ENCODE results near the gene NAA15. TPM values are rescaled to one million over a fixed set of nuclear protein-coding genes. Genes with fewer than 3 reads are reported as not detected.
"Not testable (repeated sequence)": the region's sequence is repeated elsewhere in the genome, so short reads cannot be mapped to it uniquely, and the experiment has no call there.

Gene NAA15
- total and polyA plus RNA-seq, 9 donors: 16.0 to 31.0 (median 26.8) TPM

DNA sequence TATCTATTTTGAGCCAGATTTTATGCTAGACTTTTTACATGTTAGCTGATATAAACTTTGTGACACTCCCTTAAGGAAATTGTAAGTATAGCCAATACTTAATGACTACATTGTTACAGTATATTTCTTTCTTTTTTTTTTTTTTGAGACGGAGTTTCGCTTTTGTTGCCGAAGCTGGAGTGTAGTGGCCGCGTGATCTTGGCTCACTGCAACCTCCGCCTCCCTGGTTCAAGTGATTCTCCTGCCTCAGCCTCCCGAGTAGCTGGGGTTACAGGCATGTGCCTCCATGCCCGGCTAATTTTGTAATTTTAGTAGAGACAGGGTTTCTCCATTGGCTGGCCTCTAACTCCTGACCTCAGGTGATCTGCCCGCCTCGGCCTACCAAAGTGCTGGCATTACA is 12.1 kb downstream of the NAA15 start:
- H3K36me3 ChIP-seq (ENCODE audit: control insufficient read depth, insufficient read depth, low read length); DNase-seq; H3K4me1 ChIP-seq (ENCODE audit: control insufficient read depth, insufficient read depth, low read length); H3K27me3 ChIP-seq (ENCODE audit: control insufficient read depth, insufficient read depth, low read length); H3K27ac ChIP-seq (ENCODE audit: low read length); H3K4me3 ChIP-seq (ENCODE audit: low read length); H3K9me3 ChIP-seq (replicated peaks; ENCODE audit: control insufficient read depth, low read depth, low read length): not testable (repeated sequence)
- 100% methylated on average over 2 of the region's 10 CpGs for WGBS (ENCODE audit: insufficient coverage)

DNA sequence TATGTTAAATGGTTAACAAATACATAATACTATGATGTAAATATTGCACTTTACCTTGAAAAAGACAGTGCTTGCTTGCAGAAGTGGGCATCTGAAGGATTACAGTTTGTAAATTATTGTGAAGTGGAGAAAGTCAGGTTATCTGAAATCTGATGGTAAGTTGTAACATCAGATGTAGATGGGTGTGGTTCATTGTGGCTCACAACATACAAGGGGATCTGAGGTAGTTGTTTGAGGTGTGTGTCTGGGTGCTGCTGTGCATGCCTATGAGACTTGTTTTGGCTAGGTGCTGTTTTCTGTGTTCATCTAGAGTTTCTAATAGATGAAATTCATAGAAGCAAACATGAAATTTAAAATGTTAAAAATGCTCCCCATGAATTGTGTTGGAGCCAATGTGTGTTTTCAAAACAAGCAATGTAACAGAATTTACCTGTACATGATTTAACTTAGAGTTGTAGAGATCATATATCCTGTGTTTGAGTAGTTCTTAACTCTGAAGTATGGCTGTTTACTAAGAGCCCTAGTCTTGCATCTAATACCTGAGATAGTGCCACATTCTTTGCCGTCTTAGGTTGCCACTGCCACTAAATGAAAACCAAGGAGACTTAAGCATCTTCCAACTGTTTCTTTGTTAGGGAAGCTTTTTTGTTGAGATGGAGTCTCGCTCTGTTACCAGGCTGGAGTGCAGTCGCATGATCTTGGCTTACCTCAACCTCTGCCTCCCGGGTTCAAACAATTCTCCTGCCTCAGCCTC is 12.9 kb downstream of the NAA15 start:
- Histone ChIP-seq H3K27me3 (ENCODE audit: control insufficient read depth, insufficient read depth, low read length) (no peaks in the 10 kb centered on the region), H3K36me3 (ENCODE audit: control insufficient read depth, insufficient read depth, low read length) (no peaks in the 10 kb centered on the region), H3K27ac (ENCODE audit: low read length) (no peak overlapping the region), H3K4me1 (ENCODE audit: control insufficient read depth, insufficient read depth, low read length) (no peaks in the 10 kb centered on the region), H3K9me3 (replicated peaks; ENCODE audit: control insufficient read depth, low read depth, low read length) (no peaks in the 10 kb centered on the region), H3K4me3 (ENCODE audit: low read length) (no peak overlapping the region)
- DNase-seq: no peak
- WGBS (ENCODE audit: insufficient coverage): 90% methylated on average over 3 of the region's 4 CpGs

DNA sequence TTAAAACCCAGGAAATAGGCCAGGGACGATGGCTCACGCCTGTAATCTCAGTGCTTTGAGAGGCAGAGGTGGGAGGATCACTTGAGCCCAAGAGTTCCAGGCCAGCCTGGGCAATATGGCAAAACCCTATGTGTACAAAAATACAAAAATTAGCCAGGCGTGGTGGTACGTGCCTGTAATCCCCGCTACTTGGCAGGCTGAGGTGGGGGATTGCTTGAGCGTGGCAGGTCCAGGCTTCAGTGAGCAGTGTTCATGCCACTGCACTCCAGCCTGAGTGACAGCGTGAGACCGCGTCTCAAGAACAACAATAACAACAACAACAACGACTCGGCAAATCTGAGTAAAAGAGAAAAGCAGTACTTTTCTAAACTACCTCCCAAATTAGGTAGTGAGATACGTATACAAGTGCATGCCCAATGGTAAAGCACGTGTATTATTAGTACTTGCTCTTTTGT is 13.9 kb downstream of the NAA15 start:
- Histone ChIP-seq H3K36me3 (ENCODE audit: control insufficient read depth, insufficient read depth, low read length) (no peaks in the 10 kb centered on the region), H3K27me3 (ENCODE audit: control insufficient read depth, insufficient read depth, low read length) (no peaks in the 10 kb centered on the region), H3K4me3 (ENCODE audit: low read length) (no peak overlapping the region), H3K9me3 (replicated peaks; ENCODE audit: control insufficient read depth, low read depth, low read length) (no peaks in the 10 kb centered on the region), H3K27ac (ENCODE audit: low read length) (no peak overlapping the region), H3K4me1 (ENCODE audit: control insufficient read depth, insufficient read depth, low read length) (no peaks in the 10 kb centered on the region)
- 78% methylated on average over 5 of the region's 13 CpGs for WGBS (ENCODE audit: insufficient coverage)
- no peak for DNase-seq

DNA sequence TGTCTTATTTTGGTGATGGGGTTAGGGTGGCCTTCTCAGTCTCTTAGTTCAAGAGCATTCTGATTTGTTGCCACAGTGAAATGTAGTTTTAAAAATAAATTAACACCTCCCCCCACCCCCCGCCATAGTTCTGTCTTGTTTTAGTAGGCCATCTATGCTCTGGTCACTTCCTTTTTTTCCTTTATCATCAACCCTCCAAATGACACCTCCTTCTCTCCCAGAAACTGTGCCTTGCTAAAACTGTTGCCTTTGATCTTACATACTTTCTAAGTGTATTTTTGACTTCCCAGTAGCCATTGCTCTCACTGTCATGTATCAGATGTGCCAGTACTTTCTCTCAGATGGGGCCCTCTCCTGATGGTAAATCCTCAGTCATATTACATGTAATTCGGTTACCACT is 15.4 kb downstream of the NAA15 start:
- Histone ChIP-seq H3K4me1 (ENCODE audit: control insufficient read depth, insufficient read depth, low read length) (no peaks in the 10 kb centered on the region), H3K4me3 (ENCODE audit: low read length) (no peak overlapping the region), H3K9me3 (replicated peaks; ENCODE audit: control insufficient read depth, low read depth, low read length) (no peaks in the 10 kb centered on the region), H3K27me3 (ENCODE audit: control insufficient read depth, insufficient read depth, low read length) (no peaks in the 10 kb centered on the region), H3K36me3 (ENCODE audit: control insufficient read depth, insufficient read depth, low read length) (no peaks in the 10 kb centered on the region), H3K27ac (ENCODE audit: low read length) (no peak overlapping the region)
- no peak for DNase-seq
- WGBS (ENCODE audit: insufficient coverage): 100% methylated on average over 1 of the region's 2 CpGs

DNA sequence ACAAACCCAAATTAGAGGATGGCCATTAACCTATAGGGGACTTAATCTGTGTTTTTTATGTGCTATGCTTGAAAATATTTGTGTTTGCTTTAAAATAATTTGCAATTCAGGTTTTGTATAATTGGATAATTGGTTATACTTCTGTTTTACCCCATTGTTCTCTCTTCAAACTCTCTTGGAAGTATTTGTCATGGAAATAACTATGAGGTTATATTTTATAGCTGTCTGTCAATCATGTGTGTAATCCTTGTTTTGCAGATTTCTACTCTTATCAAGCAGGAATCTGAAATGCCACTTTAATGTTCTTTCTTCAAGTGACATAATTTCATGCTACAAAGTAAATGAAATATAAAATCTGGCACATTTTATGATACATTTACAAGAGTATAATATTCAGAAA is 16.3 kb downstream of the NAA15 start:
- DNase-seq: no peak
- no peak overlapping the region for H3K27ac ChIP-seq (ENCODE audit: low read length)
- no peaks in the 10 kb centered on the region for H3K36me3 ChIP-seq (ENCODE audit: control insufficient read depth, insufficient read depth, low read length)
- no peaks in the 10 kb centered on the region for H3K27me3 ChIP-seq (ENCODE audit: control insufficient read depth, insufficient read depth, low read length)
- H3K4me1 ChIP-seq (ENCODE audit: control insufficient read depth, insufficient read depth, low read length): no peaks in the 10 kb centered on the region
- H3K4me3 ChIP-seq (ENCODE audit: low read length): no peak overlapping the region
- H3K9me3 ChIP-seq (replicated peaks; ENCODE audit: control insufficient read depth, low read depth, low read length): no peaks in the 10 kb centered on the region

DNA sequence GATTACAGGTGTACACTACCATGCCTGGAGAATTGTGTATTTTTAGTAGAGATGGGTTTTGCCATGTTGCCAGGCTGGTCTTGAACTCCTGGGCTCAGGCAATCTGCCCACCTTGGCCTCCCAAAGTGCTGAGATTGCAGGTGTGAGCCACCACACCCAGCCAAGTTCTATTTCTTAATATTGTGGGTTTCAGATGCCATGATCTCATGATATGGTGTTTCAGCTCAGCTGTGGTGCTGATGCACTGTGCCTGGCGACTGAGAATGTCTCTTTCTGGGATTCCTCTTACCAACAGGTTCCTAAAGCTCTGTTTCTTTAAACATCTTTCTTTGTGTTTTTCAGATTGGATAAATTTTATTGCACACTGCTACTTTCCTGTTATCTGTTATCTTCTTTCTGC is 18.3 kb downstream of the NAA15 start:
- no peak for DNase-seq
- H3K27me3 ChIP-seq (ENCODE audit: control insufficient read depth, insufficient read depth, low read length): no peaks in the 10 kb centered on the region
- WGBS (ENCODE audit: insufficient coverage): no CpG with 5 or more reads among the region's 1 CpG
- no peaks in the 10 kb centered on the region for H3K9me3 ChIP-seq (replicated peaks; ENCODE audit: control insufficient read depth, low read depth, low read length)
- H3K4me3 ChIP-seq (ENCODE audit: low read length): no peak overlapping the region
- no peaks in the 10 kb centered on the region for H3K4me1 ChIP-seq (ENCODE audit: control insufficient read depth, insufficient read depth, low read length)
- no peak overlapping the region for H3K27ac ChIP-seq (ENCODE audit: low read length)
- no peaks in the 10 kb centered on the region for H3K36me3 ChIP-seq (ENCODE audit: control insufficient read depth, insufficient read depth, low read length)

DNA sequence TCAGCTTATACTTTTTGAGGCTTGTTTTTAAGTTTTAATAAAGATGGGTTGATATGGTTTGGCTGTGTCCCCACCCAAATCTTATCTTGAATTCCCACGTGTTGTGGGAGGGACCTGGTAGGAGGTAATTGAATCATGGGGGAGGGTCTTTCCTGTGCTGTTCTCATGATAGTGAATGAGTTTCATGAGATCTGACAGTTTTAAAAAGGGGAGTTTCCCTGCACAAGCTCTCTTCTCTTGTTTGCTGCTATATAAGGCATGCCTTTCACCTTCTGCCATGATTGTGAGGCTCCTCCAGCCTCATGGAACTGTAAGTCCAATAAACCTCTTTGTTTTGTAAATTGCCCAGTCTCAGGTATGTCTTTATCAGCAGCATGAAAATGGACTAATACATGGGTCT is 20.8 kb downstream of the NAA15 start:
- not testable (repeated sequence) for H3K27ac ChIP-seq (ENCODE audit: low read length); H3K27me3 ChIP-seq (ENCODE audit: control insufficient read depth, insufficient read depth, low read length); H3K36me3 ChIP-seq (ENCODE audit: control insufficient read depth, insufficient read depth, low read length); DNase-seq; H3K4me1 ChIP-seq (ENCODE audit: control insufficient read depth, insufficient read depth, low read length); H3K9me3 ChIP-seq (replicated peaks; ENCODE audit: control insufficient read depth, low read depth, low read length); H3K4me3 ChIP-seq (ENCODE audit: low read length)
- no CpG with 5 or more reads among the region's 1 CpG for WGBS (ENCODE audit: insufficient coverage)

DNA sequence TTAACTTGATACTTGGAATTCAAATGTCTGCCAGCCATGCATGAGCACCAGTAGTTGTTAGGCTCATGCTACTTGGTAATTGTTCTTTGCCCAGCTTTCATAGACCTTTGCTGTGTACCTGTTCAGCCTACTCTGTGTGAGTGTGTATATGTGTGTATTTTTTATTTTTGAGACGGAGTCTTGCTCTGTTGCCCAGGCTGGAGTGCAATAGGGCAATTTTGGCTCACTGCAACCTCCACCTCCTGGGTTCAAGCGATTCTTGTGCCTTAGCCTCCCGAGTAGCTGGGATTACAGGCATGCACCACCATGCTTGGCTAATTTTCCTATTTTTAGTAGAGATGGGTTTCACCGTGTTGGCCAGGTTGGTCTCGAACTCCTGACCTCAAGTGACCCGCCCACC is 21.2 kb downstream of the NAA15 start:
- DNase-seq: not testable (repeated sequence)

DNA sequence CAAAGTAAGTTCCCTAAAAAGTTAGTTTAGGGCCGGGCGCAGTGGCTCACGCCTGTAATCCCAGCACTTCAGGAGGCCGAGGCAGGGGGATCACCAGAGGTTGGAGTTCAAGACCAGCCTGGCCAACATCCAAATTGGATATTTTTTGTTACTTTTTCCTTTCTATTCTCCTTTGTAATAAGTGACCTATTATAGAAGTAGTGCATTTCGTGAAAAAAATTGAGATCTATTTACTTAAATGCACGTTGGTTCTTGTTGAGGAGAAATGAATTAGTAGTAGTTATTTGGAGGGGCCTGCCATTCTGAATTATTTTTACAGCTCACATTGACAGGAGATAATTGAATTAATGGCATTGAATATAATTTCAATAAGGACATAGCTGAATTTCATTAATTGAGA is 23.3 kb downstream of the NAA15 start:
- Histone ChIP-seq H3K27me3 (ENCODE audit: control insufficient read depth, insufficient read depth, low read length) (no peaks in the 10 kb centered on the region), H3K36me3 (ENCODE audit: control insufficient read depth, insufficient read depth, low read length) (peaks cover 3% of the 10 kb centered on the region), H3K4me3 (ENCODE audit: low read length) (no peak overlapping the region), H3K4me1 (ENCODE audit: control insufficient read depth, insufficient read depth, low read length) (no peaks in the 10 kb centered on the region), H3K9me3 (replicated peaks; ENCODE audit: control insufficient read depth, low read depth, low read length) (no peaks in the 10 kb centered on the region), H3K27ac (ENCODE audit: low read length) (no peak overlapping the region)
- WGBS (ENCODE audit: insufficient coverage): no CpG with 5 or more reads among the region's 6 CpGs
- DNase-seq: no peak

More for the DNA sequence above, 21.2 kb downstream of the NAA15 start:
- H3K9me3 ChIP-seq (replicated peaks; ENCODE audit: control insufficient read depth, low read depth, low read length); H3K4me1 ChIP-seq (ENCODE audit: control insufficient read depth, insufficient read depth, low read length); H3K4me3 ChIP-seq (ENCODE audit: low read length); H3K27ac ChIP-seq (ENCODE audit: low read length); H3K36me3 ChIP-seq (ENCODE audit: control insufficient read depth, insufficient read depth, low read length); H3K27me3 ChIP-seq (ENCODE audit: control insufficient read depth, insufficient read depth, low read length): not testable (repeated sequence)
- WGBS (ENCODE audit: insufficient coverage): 83% methylated on average over 1 of the region's 6 CpGs

DNA sequence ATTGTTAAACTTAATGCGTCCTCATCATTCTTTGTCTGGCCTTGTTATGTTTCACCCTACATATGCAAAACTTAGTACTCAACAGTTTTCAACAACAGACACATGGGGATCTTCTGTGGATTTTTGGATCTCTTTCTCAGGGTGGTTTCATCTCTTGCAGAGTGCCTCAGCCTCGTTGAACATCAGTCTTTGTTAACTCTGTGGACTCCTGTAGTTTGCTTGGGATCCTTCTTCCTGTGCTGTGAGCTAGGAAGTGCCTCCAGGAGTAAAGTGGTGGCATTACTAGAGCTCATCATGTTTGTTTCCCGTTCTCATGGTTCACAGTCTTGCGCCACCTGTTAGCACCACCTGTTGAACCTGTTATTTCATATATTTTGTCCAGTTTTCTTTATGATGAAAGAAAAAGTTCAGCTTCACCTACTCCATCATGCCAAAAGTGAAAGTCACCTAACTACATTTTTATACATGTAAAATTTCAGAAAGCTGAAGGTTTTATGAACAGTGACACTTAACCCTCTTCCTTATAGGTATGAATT is 28.4 kb downstream of the NAA15 start:
- H3K36me3 ChIP-seq (ENCODE audit: control insufficient read depth, insufficient read depth, low read length): peaks cover 11% of the 10 kb centered on the region
- no peaks in the 10 kb centered on the region for H3K9me3 ChIP-seq (replicated peaks; ENCODE audit: control insufficient read depth, low read depth, low read length)
- H3K4me1 ChIP-seq (ENCODE audit: control insufficient read depth, insufficient read depth, low read length): no peaks in the 10 kb centered on the region
- H3K27me3 ChIP-seq (ENCODE audit: control insufficient read depth, insufficient read depth, low read length): no peaks in the 10 kb centered on the region
- no peak overlapping the region for H3K4me3 ChIP-seq (ENCODE audit: low read length)
- no CpG with 5 or more reads among the region's 4 CpGs for WGBS (ENCODE audit: insufficient coverage)
- H3K27ac ChIP-seq (ENCODE audit: low read length): no peak overlapping the region
- no peak for DNase-seq

DNA sequence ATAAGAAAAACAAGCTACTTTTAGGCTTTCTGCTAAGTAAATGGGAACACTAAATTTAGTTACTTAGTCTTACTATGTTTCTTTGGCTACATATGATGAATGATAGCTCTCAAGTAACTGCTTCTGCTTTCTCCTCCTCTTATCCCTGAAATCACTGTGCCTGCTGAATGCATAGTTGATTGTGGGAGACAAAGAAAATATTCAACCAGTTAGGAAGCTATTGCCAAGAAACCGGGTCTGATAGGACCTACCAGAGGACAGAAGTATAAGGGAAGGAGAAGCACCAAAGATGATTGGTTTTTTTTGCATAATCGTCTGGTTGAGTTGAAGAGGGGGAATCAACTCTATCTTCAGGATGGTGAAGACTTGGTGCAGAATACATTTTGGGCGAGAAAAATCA is 29.0 kb downstream of the NAA15 start:
- DNase-seq: no peak
- no peaks in the 10 kb centered on the region for H3K27me3 ChIP-seq (ENCODE audit: control insufficient read depth, insufficient read depth, low read length)
- 86% methylated on average over 3 of the region's 3 CpGs for WGBS (ENCODE audit: insufficient coverage)
- no peaks in the 10 kb centered on the region for H3K9me3 ChIP-seq (replicated peaks; ENCODE audit: control insufficient read depth, low read depth, low read length)
- no peak overlapping the region for H3K4me3 ChIP-seq (ENCODE audit: low read length)
- H3K27ac ChIP-seq (ENCODE audit: low read length): no peak overlapping the region
- H3K4me1 ChIP-seq (ENCODE audit: control insufficient read depth, insufficient read depth, low read length): no peaks in the 10 kb centered on the region
- H3K36me3 ChIP-seq (ENCODE audit: control insufficient read depth, insufficient read depth, low read length): peaks cover 12% of the 10 kb centered on the region

Measured in muscle of leg (tissue), 11 donors.